ENCODE measurements around the gene MORN1.

GRCh38 chr1:2352341-2352896 is 38.9 kb downstream of the MORN1 start:
- TF ChIP-seq CTCF (conservative IDR thresholded peaks at IDR 0.05; ENCODE audit: low read depth in 2 of 2) (no peak), EZH2phosphoT487 (IDR thresholded peaks at IDR 0.05; ENCODE audit: unreplicated experiment) (no peak), ZNF331 (CRISPR knock-in tag; IDR thresholded peaks at IDR 0.05; ENCODE audit: low read depth) (no peak), REST (IDR thresholded peaks at IDR 0.05; ENCODE audit: unreplicated experiment) (no peak), POLR2AphosphoS5 (IDR thresholded peaks at IDR 0.05; ENCODE audit: low read depth) (no peak), CREB1 (CRISPR knock-in tag; IDR thresholded peaks at IDR 0.05; ENCODE audit: low read depth) (no peak), EZH2 (IDR thresholded peaks at IDR 0.05; ENCODE audit: low read depth, unreplicated experiment) (no peak), NANOG (IDR thresholded peaks at IDR 0.05; ENCODE audit: borderline replicate concordance) (no peak), JUNB (IDR thresholded peaks at IDR 0.05; ENCODE audit: unreplicated experiment) (no peak), ETS1 (IDR thresholded peaks at IDR 0.05) (no peak)

All from GM23338 (cell line).